Neural cell (in vitro differentiated cells): ENCODE measurements around the gene LTN1.

Experiments
- CTCF ChIP-seq: fragments of 450-650 bp; IDR thresholded peaks from 2 replicates; pipeline ENCODE4 v1.5.1; 2014; ENCODE audit warnings: antibody characterized with exemption, mild to moderate bottlenecking, moderate library complexity; ENCODE audit not compliant: poor library complexity, severe bottlenecking
- EP300 ChIP-seq: fragments of 450-650 bp; conservative IDR thresholded peaks from 2 replicates; pipeline ENCODE4 v1.6.1; 2014; ENCODE audit warnings: antibody characterized with exemption, mild to moderate bottlenecking, moderate library complexity; ENCODE audit not compliant: poor library complexity, severe bottlenecking
- SMC3 ChIP-seq: fragments of 450-650 bp; conservative IDR thresholded peaks from 2 replicates; pipeline ENCODE4 v1.6.1; 2014; ENCODE audit warnings: antibody characterized with exemption, mild to moderate bottlenecking, moderate library complexity; ENCODE audit not compliant: poor library complexity

GRCh38 chr21:28893687-28894086, 99.0 kb downstream of the LTN1 start:
- TF ChIP-seq CTCF: no peak
- TF ChIP-seq EP300: no peak
- no peak for TF ChIP-seq SMC3
